Measurements from ENCODE around the gene SIRPA. TPM values are rescaled to one million over a fixed set of nuclear protein-coding genes. Genes with fewer than 3 reads are reported as not detected.

The SIRPA gene
- total RNA-seq, 2 experiments from 2014 or later: 0.60 to 0.64 TPM

DNA sequence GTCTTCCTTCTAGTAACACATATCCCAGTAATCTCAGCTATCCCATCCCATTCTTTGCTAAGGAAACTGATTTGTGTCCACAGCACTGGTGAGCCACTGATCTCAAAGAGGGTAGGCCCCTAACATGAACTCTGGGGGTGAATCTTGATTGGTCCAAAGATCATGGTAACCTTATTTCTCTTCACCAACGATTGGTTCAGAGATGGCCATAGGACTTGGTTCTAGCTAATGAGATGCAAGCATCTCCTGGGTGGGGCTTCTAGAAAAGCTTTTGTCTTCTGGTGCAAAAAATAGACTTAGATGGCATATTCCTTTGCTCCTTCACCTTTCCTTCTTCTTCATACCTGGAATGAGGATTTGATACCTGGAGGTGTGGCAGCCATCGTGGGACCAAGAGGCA, 43.8 kb upstream of the SIRPA start:
- Histone ChIP-seq H3K27me3 (ENCODE audit: control insufficient read depth in 1 of 2, insufficient read depth in 2 of 2, low read length in 2 of 2) (peaks cover 0 to 7% of the 10 kb centered on the region in 2 experiments), H3K4me3 (ENCODE audit: low read length) (no peak overlapping the region), H3K27ac (ENCODE audit: low read depth in 1 of 2, low read length in 2 of 2) (no peak overlapping the region), H3K9me3 (ENCODE audit: control insufficient read depth in 1 of 2, insufficient read depth in 1 of 2, low read length in 2 of 2) (no peaks in the 10 kb centered on the region), H3K4me1 (ENCODE audit: insufficient read depth, low read length) (peaks cover 7% of the 10 kb centered on the region), H3K36me3 (ENCODE audit: insufficient read depth, low read length) (no peaks in the 10 kb centered on the region)
- ATAC-seq (ENCODE audit: poor library complexity): no peak
- Mint-ChIP-seq H3K27ac (peak overlapping the region; percentile 78), H3K4me1 (ENCODE audit: low read depth) (peaks cover 13% of the 10 kb centered on the region), H3K36me3 (ENCODE audit: low read depth) (no peaks in the 10 kb centered on the region), H3K27me3 (peaks cover 11% of the 10 kb centered on the region), H3K4me3 (no peak overlapping the region), H3K9me3 (peaks cover 5% of the 10 kb centered on the region)
- intact Hi-C loops (cut with DNase I, micrococcal nuclease): no loop called here
- no peak for DNase-seq
- CTCF ChIA-PET: no interaction called here
- TF ChIP-seq, protein P1, sequence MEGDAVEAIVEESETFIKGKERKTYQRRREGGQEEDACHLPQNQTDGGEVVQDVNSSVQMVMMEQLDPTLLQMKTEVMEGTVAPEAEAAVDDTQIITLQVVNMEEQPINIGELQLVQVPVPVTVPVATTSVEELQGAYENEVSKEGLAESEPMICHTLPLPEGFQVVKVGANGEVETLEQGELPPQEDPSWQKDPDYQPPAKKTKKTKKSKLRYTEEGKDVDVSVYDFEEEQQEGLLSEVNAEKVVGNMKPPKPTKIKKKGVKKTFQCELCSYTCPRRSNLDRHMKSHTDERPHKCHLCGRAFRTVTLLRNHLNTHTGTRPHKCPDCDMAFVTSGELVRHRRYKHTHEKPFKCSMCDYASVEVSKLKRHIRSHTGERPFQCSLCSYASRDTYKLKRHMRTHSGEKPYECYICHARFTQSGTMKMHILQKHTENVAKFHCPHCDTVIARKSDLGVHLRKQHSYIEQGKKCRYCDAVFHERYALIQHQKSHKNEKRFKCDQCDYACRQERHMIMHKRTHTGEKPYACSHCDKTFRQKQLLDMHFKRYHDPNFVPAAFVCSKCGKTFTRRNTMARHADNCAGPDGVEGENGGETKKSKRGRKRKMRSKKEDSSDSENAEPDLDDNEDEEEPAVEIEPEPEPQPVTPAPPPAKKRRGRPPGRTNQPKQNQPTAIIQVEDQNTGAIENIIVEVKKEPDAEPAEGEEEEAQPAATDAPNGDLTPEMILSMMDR (IDR thresholded peaks at IDR 0.05): no peak
- POLR2A ChIA-PET: no interaction called here

DNA sequence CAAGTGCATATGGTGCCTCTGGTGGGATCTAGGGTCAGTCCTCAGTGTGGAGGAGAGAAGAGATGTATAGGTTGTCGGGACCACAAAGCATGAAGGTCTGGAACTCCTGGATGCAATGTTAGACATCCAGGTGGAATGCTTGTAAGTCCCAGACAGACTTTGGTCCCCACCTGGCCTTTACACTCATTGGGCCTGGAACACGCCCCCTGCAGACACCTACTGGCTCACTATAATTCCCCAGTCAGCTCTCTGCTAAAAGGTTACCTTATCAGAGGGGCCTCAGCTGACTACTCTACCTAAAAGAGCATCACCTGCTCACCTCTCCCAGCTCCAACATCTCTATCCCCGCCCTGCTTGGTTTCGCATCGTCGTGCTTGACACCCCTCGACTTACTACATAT, 41.7 kb upstream of the SIRPA start:
- Mint-ChIP-seq H3K27me3 (peaks cover 10% of the 10 kb centered on the region), H3K36me3 (ENCODE audit: low read depth) (no peaks in the 10 kb centered on the region), H3K27ac (no peak overlapping the region), H3K4me3 (no peak overlapping the region), H3K4me1 (ENCODE audit: low read depth) (peaks cover 13% of the 10 kb centered on the region), H3K9me3 (peaks cover 2% of the 10 kb centered on the region)
- ATAC-seq (ENCODE audit: poor library complexity): no peak
- Histone ChIP-seq H3K36me3 (ENCODE audit: insufficient read depth, low read length) (no peaks in the 10 kb centered on the region), H3K27me3 (ENCODE audit: control insufficient read depth in 1 of 2, insufficient read depth in 2 of 2, low read length in 2 of 2) (peaks cover 0 to 7% of the 10 kb centered on the region in 2 experiments), H3K9me3 (ENCODE audit: control insufficient read depth in 1 of 2, insufficient read depth in 1 of 2, low read length in 2 of 2) (no peaks in the 10 kb centered on the region), H3K27ac (ENCODE audit: low read depth in 1 of 2, low read length in 2 of 2) (no peak overlapping the region), H3K4me3 (ENCODE audit: low read length) (no peak overlapping the region), H3K4me1 (ENCODE audit: insufficient read depth, low read length) (peaks cover 7% of the 10 kb centered on the region)
- intact Hi-C loops (cut with DNase I, micrococcal nuclease): no loop called here
- TF ChIP-seq, protein P1 (IDR thresholded peaks at IDR 0.05): no peak
- ChIA-PET CTCF (interaction anchor here (0.5 kb wide), 1 partner anchor 15 kb away, joined by 5 read pairs; no protein-coding TSS in a partner anchor), POLR2A (no interaction called here)
- no peak for DNase-seq

DNA sequence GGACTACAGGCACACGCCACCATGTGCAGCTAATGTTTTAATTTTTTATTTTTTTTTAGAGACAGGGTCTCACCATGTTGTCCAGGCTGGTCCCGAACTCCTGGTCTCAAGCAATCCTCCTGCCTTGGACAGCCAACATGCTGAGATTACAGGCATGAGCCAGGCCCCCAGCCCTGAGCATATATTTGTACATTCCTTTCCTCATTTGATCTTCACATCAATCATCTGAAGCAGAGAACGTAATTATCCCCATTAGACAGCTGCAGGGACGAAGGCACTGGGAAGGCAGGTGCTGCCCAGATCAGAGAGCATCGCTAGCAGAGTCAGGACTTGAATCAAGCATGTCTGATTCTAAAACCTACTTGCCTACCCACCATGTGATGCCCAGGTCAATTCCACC, 41.0 kb upstream of the SIRPA start:
- ChIA-PET CTCF (no interaction called here), POLR2A (no interaction called here)
- H3K36me3 ChIP-seq (ENCODE audit: insufficient read depth, low read length): no peaks in the 10 kb centered on the region
- H3K4me1 ChIP-seq (ENCODE audit: insufficient read depth, low read length): peaks cover 7% of the 10 kb centered on the region
- H3K27me3 ChIP-seq (ENCODE audit: control insufficient read depth in 1 of 2, insufficient read depth in 2 of 2, low read length in 2 of 2): peaks cover 0 to 7% of the 10 kb centered on the region in 2 experiments
- DNase-seq: no peak
- H3K9me3 ChIP-seq (ENCODE audit: control insufficient read depth in 1 of 2, insufficient read depth in 1 of 2, low read length in 2 of 2): no peaks in the 10 kb centered on the region
- intact Hi-C loops (cut with DNase I, micrococcal nuclease): no loop called here
- Mint-ChIP-seq H3K27ac (no peak overlapping the region), H3K4me3 (no peak overlapping the region), H3K27me3 (peaks cover 10% of the 10 kb centered on the region), H3K36me3 (ENCODE audit: low read depth) (no peaks in the 10 kb centered on the region), H3K4me1 (ENCODE audit: low read depth) (peaks cover 13% of the 10 kb centered on the region), H3K9me3 (peaks cover 2% of the 10 kb centered on the region)
- no peak overlapping the region for H3K27ac ChIP-seq (ENCODE audit: low read depth in 1 of 2, low read length in 2 of 2)
- TF ChIP-seq, protein P1 (IDR thresholded peaks at IDR 0.05): no peak
- no peak overlapping the region for H3K4me3 ChIP-seq (ENCODE audit: low read length)
- no peak for ATAC-seq (ENCODE audit: poor library complexity)
